Measurements from ENCODE around the gene MRGPRF.

- TF ChIP-seq, protein P1, sequence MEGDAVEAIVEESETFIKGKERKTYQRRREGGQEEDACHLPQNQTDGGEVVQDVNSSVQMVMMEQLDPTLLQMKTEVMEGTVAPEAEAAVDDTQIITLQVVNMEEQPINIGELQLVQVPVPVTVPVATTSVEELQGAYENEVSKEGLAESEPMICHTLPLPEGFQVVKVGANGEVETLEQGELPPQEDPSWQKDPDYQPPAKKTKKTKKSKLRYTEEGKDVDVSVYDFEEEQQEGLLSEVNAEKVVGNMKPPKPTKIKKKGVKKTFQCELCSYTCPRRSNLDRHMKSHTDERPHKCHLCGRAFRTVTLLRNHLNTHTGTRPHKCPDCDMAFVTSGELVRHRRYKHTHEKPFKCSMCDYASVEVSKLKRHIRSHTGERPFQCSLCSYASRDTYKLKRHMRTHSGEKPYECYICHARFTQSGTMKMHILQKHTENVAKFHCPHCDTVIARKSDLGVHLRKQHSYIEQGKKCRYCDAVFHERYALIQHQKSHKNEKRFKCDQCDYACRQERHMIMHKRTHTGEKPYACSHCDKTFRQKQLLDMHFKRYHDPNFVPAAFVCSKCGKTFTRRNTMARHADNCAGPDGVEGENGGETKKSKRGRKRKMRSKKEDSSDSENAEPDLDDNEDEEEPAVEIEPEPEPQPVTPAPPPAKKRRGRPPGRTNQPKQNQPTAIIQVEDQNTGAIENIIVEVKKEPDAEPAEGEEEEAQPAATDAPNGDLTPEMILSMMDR (IDR thresholded peaks at IDR 0.05) = no peak
- TF ChIP-seq ZFX (IDR thresholded peaks at IDR 0.05; ENCODE audit: borderline replicate concordance) = no peak
Observed at GRCh38 chr11:68978626-68978930, 34.5 kb downstream of the MRGPRF start.

Measured in 22Rv1 (cell line).